Measurements from ENCODE around the gene ATP6V0A1.

DNA sequence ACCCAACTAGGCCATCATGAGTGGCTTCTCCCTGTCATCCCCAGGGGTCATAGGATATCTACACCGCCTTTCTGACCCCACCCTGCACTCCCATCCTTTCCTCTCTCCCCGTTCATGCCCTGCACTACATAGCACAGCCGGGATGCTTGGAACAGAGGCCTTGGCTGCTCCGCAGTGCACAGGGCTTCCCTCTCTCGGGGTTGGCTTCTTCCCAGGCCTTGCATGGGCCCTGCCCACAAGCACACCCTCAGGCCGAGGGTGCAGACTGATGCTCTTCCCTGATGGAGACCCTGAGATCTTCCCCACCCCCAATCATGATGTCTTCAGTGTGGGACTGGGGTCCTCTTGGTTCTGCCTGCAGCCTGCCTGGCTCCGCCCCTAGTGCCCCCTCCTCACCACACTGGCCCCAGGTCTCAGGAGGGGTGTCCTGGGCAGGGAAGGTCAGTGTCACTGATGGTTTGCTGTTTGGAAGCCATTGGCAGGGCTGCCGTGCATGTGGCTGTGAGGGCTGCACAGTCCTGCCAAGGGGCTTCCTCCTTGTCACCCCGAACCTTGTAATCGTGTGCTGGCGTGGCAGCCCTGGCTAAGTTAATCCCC, 63.1 kb downstream of the ATP6V0A1 start:
- TF ChIP-seq POLR2A (IDR thresholded peaks at IDR 0.05): no peak
- TF ChIP-seq, protein P1, sequence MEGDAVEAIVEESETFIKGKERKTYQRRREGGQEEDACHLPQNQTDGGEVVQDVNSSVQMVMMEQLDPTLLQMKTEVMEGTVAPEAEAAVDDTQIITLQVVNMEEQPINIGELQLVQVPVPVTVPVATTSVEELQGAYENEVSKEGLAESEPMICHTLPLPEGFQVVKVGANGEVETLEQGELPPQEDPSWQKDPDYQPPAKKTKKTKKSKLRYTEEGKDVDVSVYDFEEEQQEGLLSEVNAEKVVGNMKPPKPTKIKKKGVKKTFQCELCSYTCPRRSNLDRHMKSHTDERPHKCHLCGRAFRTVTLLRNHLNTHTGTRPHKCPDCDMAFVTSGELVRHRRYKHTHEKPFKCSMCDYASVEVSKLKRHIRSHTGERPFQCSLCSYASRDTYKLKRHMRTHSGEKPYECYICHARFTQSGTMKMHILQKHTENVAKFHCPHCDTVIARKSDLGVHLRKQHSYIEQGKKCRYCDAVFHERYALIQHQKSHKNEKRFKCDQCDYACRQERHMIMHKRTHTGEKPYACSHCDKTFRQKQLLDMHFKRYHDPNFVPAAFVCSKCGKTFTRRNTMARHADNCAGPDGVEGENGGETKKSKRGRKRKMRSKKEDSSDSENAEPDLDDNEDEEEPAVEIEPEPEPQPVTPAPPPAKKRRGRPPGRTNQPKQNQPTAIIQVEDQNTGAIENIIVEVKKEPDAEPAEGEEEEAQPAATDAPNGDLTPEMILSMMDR (IDR thresholded peaks at IDR 0.05 in 8 of 11, conservative IDR thresholded peaks at IDR 0.05 in 3 of 11): no peak

All from spleen (tissue), 7 donors.